HepG2 (cell line): ENCODE data around the gene TFEB. TPM values are rescaled to one million over a fixed set of nuclear protein-coding genes. Genes with fewer than 3 reads are reported as not detected.

ENCODE experiments used
- ATF7-NPFF ChIP-seq: sonication (generic); formaldehyde crosslinking; IDR thresholded peaks from 2 replicates; pipeline ENCODE4 v1.8.1; 2023; ENCODE audit warnings: mild to moderate bottlenecking, low read depth, missing genetic modification reagents, moderate library complexity
- BATF2 ChIP-seq: sonication (generic); formaldehyde crosslinking; IDR thresholded peaks from 2 replicates; pipeline ENCODE4 v1.8.0; 2022; ENCODE audit warnings: mild to moderate bottlenecking, missing genetic modification reagents, moderate library complexity
- HDAC2 ChIP-seq: sonication (generic); formaldehyde crosslinking; IDR thresholded peaks from 2 replicates; pipeline ENCODE4 v1.4.0; 2020; ENCODE audit warnings: missing genetic modification reagents
- NFE2L2 ChIP-seq: fragments of 150-350 bp; IDR thresholded peaks from 2 replicates; pipeline ENCODE4 v1.6.1; 2014; ENCODE audit warnings: low read length
- TAF15 ChIP-seq: fragments of 200-400 bp; formaldehyde crosslinking; IDR thresholded peaks from one replicate; pipeline ENCODE4 v1.6.1; 2018; ENCODE audit warnings: mild to moderate bottlenecking, low read depth, low read length; ENCODE audit not compliant: poor library complexity, severe bottlenecking
- TEAD2 ChIP-seq: sonication (generic); formaldehyde crosslinking; IDR thresholded peaks from 2 replicates; pipeline ENCODE4 v1.9.0; 2021; ENCODE audit warnings: missing genetic modification reagents
- ZBTB1 ChIP-seq: sonication (generic); formaldehyde crosslinking; IDR thresholded peaks from 2 replicates; pipeline ENCODE4 v1.4.0; 2020; ENCODE audit warnings: missing genetic modification reagents, borderline replicate concordance
- ZMYM3 ChIP-seq: sonication (generic); formaldehyde crosslinking; IDR thresholded peaks from 2 replicates; pipeline ENCODE4 v1.5.1; 2020; ENCODE audit warnings: mild to moderate bottlenecking, missing genetic modification reagents
- ZNF142 ChIP-seq: sonication (generic); formaldehyde crosslinking; IDR thresholded peaks from 2 replicates; pipeline ENCODE4 v1.4.0; 2020; ENCODE audit warnings: missing genetic modification reagents
- ZNF552 ChIP-seq: sonication (generic); formaldehyde crosslinking; IDR thresholded peaks from 2 replicates; pipeline ENCODE4 v1.9.0; 2022; ENCODE audit warnings: missing genetic modification reagents, mild to moderate bottlenecking, borderline replicate concordance
- ZNF749 ChIP-seq: sonication (generic); formaldehyde crosslinking; IDR thresholded peaks from 2 replicates; pipeline ENCODE4 v1.8.0; 2022; ENCODE audit warnings: mild to moderate bottlenecking, missing genetic modification reagents, moderate library complexity, borderline replicate concordance
- ZNF770 ChIP-seq: sonication (generic); formaldehyde crosslinking; IDR thresholded peaks from 2 replicates; pipeline ENCODE4 v1.5.0; 2020; ENCODE audit warnings: mild to moderate bottlenecking, missing genetic modification reagents
- polyA plus RNA-seq, 8 experiments: library from polyadenylated mRNA; depleted of rRNA in 3 of 8; stranded (reverse) in 7 of 8; unstranded in 1 of 8; fragments of >200 nt; fragmentation: Illumina TruSeq in 4 of 8; extraction: Trizol in 4 of 8; gene quantifications; 2 replicates each; pipeline versions ENCODE4 v1.2.1 to v1.2.3, GENCODE V29; 2011 to 2016; ENCODE audit warnings: low read depth in 4 of 8, missing spikeins in 1 of 8, mixed read lengths in 1 of 8; ENCODE audit not compliant: insufficient read depth in 1 of 8
- total RNA-seq, 5 experiments: library from RNA; depleted of rRNA; stranded (reverse); fragments of >200 nt; fragmentation: Illumina TruSeq; extraction: Trizol; gene quantifications; 2 replicates each; pipeline ENCODE4 v1.2.3, GENCODE V29; 2016; ENCODE audit warnings: low read depth in 1 of 5
- TF ChIP-seq, protein P1 (sequence below): sonication (generic); formaldehyde crosslinking; IDR thresholded peaks from 2 replicates; pipeline ENCODE4 v1.4.0; 2020; ENCODE audit warnings: missing genetic modification reagents, borderline replicate concordance
- TF ChIP-seq, protein P2 (sequence below): sonication (generic); formaldehyde crosslinking; IDR thresholded peaks from 2 replicates; pipeline ENCODE4 v1.4.0; 2020; ENCODE audit warnings: missing genetic modification reagents

The TFEB gene
- total and polyA plus RNA-seq, 2 of the 13 experiments (the other 11 are each of a cell fraction or from before 2014, with no cell fraction given), result 13.3 to 18.7 TPM

DNA sequence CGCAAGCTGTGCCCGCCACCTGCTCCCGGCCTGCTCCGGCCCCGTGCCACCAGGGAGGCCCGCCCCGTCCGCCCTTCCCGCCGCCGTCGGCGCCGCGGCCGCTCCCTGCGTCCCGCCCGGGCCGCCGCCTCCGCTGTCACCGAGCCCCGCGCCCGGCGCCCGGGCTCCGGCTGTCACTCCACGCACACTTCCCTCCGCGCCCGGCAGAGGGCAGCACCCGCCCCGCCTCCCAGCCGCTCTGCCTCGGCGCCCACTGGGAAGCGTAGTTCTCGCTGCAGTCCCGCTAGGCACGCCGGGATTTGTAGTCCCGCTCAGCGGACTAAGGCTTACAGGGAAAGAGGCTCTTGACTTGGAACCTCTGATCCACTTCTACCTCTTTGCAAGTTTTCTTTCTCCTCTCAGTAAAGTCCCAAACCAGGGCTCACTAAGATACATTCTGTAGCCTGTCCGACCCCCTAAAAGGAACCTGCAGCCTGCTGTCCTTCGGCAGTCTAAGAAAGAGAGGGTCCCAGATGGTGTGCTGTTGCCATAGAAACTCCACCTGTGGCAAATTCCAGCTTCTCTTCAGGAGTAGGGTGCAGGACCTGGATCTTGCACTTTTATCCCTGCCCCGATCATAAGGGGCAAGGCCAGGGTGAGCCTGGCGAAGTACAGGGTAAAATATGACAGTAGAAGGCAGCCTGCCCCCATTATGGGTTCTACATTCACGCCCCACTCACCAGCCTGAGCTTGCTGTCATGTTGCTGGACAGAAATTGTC, at the start of gene TFEB (continued):
- TF ChIP-seq ZNF770, result 0 out of 2 replicates have a peak, but pooled peaks have one; percentile 24
- peak; percentile 57; the same call in 1 of the 2 replicates for TF ChIP-seq ZMYM3 (CRISPR knock-in tag)
- no peak for TF ChIP-seq ZBTB1 (CRISPR knock-in tag)
- no peak for TF ChIP-seq BATF2 (CRISPR knock-in tag)
- TF ChIP-seq ZNF749 (CRISPR knock-in tag), result no peak
- peak; percentile 71 for TF ChIP-seq TAF15
- TF ChIP-seq HDAC2 (CRISPR knock-in tag), result peak; percentile 82; the same call in 1 of the 2 replicates
- no peak for TF ChIP-seq TEAD2 (CRISPR knock-in tag)
- no peak for TF ChIP-seq ZNF142
- no peak for TF ChIP-seq ZNF552 (CRISPR knock-in tag)
- no peak for TF ChIP-seq NFE2L2
- TF ChIP-seq, protein P1, sequence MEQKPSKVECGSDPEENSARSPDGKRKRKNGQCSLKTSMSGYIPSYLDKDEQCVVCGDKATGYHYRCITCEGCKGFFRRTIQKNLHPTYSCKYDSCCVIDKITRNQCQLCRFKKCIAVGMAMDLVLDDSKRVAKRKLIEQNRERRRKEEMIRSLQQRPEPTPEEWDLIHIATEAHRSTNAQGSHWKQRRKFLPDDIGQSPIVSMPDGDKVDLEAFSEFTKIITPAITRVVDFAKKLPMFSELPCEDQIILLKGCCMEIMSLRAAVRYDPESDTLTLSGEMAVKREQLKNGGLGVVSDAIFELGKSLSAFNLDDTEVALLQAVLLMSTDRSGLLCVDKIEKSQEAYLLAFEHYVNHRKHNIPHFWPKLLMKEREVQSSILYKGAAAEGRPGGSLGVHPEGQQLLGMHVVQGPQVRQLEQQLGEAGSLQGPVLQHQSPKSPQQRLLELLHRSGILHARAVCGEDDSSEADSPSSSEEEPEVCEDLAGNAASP (CRISPR knock-in tag), result 0 out of 2 replicates have a peak, but pooled peaks have one; percentile 75
- TF ChIP-seq, protein P2, sequence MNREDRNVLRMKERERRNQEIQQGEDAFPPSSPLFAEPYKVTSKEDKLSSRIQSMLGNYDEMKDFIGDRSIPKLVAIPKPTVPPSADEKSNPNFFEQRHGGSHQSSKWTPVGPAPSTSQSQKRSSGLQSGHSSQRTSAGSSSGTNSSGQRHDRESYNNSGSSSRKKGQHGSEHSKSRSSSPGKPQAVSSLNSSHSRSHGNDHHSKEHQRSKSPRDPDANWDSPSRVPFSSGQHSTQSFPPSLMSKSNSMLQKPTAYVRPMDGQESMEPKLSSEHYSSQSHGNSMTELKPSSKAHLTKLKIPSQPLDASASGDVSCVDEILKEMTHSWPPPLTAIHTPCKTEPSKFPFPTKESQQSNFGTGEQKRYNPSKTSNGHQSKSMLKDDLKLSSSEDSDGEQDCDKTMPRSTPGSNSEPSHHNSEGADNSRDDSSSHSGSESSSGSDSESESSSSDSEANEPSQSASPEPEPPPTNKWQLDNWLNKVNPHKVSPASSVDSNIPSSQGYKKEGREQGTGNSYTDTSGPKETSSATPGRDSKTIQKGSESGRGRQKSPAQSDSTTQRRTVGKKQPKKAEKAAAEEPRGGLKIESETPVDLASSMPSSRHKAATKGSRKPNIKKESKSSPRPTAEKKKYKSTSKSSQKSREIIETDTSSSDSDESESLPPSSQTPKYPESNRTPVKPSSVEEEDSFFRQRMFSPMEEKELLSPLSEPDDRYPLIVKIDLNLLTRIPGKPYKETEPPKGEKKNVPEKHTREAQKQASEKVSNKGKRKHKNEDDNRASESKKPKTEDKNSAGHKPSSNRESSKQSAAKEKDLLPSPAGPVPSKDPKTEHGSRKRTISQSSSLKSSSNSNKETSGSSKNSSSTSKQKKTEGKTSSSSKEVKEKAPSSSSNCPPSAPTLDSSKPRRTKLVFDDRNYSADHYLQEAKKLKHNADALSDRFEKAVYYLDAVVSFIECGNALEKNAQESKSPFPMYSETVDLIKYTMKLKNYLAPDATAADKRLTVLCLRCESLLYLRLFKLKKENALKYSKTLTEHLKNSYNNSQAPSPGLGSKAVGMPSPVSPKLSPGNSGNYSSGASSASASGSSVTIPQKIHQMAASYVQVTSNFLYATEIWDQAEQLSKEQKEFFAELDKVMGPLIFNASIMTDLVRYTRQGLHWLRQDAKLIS (CRISPR knock-in tag), result no peak
- peak; percentile 82 for TF ChIP-seq ATF7-NPFF (CRISPR knock-in tag)
